Measurements from ENCODE around the gene TGFB2.

The TGFB2 gene

DNA sequence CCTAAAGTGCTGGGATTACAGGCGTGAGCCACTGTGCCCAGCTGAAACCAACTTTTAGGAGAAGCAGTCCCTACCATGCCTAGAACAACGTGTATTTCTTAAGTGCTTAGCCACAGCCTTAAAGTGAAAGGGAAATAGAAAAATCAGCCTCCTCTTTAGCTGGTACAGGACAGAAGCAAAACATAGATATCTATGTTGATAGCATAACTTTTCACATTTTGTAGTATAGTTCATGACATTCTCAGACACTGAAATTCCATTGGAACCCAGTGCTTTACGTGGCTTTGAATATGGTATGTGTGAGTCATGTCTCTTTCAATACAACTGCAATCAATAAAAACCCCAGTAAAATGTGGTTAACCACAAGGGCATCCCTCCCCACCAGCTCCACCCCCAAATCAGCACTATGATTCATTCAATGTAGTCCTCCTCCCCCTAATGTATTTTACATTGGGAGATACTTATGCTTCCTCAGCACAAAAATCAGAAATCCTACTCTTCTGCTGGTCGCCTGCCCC lies 32.1 kb downstream of the TGFB2 start:
- H3K4me3 ChIP-seq (ENCODE audit: low read depth, low read length): no peak overlapping the region; the same call in 1 of the 2 replicates
- CTCF ChIA-PET: interaction anchor here (0.8 to 1.6 kb wide), 5 partner anchors 11 to 169 kb away, joined by 3 to 4 read pairs (median 3); no protein-coding TSS in a partner anchor
- DNase-seq (ENCODE audit: low read depth, low spot score): peak; percentile 97
- POLR2A ChIA-PET: interaction anchor here (1.0 to 1.2 kb wide), 3 partner anchors 32 to 329 kb away, joined by 3 to 5 read pairs (median 3); partner anchors contain the start of gene TGFB2
- TF ChIP-seq, protein P1, sequence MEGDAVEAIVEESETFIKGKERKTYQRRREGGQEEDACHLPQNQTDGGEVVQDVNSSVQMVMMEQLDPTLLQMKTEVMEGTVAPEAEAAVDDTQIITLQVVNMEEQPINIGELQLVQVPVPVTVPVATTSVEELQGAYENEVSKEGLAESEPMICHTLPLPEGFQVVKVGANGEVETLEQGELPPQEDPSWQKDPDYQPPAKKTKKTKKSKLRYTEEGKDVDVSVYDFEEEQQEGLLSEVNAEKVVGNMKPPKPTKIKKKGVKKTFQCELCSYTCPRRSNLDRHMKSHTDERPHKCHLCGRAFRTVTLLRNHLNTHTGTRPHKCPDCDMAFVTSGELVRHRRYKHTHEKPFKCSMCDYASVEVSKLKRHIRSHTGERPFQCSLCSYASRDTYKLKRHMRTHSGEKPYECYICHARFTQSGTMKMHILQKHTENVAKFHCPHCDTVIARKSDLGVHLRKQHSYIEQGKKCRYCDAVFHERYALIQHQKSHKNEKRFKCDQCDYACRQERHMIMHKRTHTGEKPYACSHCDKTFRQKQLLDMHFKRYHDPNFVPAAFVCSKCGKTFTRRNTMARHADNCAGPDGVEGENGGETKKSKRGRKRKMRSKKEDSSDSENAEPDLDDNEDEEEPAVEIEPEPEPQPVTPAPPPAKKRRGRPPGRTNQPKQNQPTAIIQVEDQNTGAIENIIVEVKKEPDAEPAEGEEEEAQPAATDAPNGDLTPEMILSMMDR (IDR thresholded peaks at IDR 0.05; ENCODE audit: insufficient read depth, low read length, missing control alignments): no peak

DNA sequence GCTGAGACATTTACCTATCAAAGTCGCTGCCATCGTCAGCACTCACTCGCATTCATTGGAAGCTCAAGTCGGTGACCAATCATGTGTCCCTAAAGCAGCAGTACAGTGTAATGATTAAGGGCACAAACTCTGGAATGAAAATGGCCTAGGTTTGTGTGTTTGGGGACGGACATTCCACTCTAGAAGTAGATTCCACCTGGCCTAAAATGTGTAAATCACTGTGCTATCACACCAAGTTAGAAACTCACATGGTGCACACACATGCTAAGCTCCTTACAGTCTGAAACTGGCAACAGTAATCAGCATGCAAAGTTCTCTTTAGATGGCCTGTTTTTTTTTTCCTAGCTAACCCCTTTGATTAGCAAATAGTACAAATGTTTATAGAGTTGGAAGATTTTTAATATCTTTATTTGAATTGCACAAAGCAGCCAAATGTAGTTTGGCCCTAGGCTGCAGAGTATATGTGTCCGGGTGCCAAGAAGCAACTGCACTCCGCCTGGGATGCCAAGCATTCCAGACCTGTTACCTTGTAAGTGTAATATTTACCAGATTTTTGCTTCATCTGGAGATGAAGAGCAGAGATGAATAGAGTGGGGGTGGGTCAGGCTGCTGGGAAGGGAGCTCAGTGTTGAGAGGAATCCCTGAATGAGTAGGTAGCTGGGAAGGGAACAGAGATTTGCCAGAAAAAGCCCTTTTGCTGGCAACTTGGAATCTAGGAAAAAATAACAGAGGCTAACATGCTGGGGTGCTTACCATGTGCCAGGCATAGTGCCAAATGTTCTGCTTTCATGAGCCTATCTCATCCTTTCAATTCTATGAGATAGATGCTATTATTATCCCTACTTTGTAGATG lies 35.2 kb downstream of the TGFB2 start:
- TF ChIP-seq, protein P1 (IDR thresholded peaks at IDR 0.05; ENCODE audit: insufficient read depth, low read length, missing control alignments): no peak
- POLR2A ChIA-PET: interaction anchor here (1.1 to 1.3 kb wide), 3 partner anchors 34 to 150 kb away, joined by 3 to 5 read pairs (median 4); no protein-coding TSS in a partner anchor
- CTCF ChIA-PET: interaction anchor here (0.8 kb wide), 1 partner anchor 15 kb away, joined by 3 read pairs; no protein-coding TSS in a partner anchor
- DNase-seq (ENCODE audit: low read depth, low spot score): no peak
- H3K4me3 ChIP-seq (ENCODE audit: low read depth, low read length): no peak overlapping the region

DNA sequence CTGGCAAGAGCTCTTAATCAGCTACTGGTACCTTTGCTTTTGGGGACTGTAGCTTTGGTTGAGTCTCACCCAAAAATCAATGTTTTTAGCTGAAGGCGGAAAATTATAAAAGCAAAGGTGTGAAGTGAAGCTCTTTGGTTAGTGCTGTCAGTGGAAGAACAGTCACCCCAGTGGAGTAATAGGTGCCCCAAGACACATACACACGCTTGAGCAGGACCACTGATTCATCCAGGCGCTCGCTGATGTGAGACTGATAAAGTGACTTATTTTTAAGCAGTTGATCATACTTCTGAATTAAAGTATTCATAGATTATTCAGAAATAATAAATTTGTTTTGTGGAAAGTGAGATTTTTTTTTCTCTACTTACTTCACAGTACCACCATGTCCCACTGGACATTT lies 37.1 kb downstream of the TGFB2 start:
- no peak overlapping the region for H3K4me3 ChIP-seq (ENCODE audit: low read depth, low read length)
- CTCF ChIA-PET: interaction anchor here (1.0 kb wide), 1 partner anchor 18 kb away, joined by 3 read pairs; no protein-coding TSS in a partner anchor
- no peak for DNase-seq (ENCODE audit: low read depth, low spot score)
- TF ChIP-seq, protein P1 (IDR thresholded peaks at IDR 0.05; ENCODE audit: insufficient read depth, low read length, missing control alignments): no peak
- POLR2A ChIA-PET: no interaction called here

DNA sequence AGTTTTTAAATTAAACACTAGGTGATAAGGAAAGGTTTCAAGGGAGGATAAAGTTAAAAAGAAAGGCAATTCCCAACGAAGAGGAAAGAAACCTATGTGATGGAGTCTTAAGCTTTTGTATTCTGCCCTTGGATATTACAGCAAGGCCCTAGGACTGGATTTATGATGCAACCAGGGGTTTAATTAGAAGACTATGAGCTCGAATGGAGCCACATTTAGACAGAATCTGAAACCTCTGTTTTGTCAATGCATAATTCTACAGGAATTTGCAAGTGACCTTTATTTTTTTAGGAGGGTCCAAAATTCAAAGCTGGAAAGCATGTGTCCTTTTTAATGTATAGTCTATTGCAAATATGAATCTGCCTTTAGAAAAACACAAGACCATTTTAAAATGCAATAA lies 37.9 kb downstream of the TGFB2 start:
- POLR2A ChIA-PET: no interaction called here
- no peak for DNase-seq (ENCODE audit: low read depth, low spot score)
- TF ChIP-seq, protein P1 (IDR thresholded peaks at IDR 0.05; ENCODE audit: insufficient read depth, low read length, missing control alignments): no peak
- CTCF ChIA-PET: interaction anchor here (1.5 kb wide), 1 partner anchor 936 kb away, joined by 3 read pairs; no protein-coding TSS in a partner anchor
- no peak overlapping the region for H3K4me3 ChIP-seq (ENCODE audit: low read depth, low read length)

DNA sequence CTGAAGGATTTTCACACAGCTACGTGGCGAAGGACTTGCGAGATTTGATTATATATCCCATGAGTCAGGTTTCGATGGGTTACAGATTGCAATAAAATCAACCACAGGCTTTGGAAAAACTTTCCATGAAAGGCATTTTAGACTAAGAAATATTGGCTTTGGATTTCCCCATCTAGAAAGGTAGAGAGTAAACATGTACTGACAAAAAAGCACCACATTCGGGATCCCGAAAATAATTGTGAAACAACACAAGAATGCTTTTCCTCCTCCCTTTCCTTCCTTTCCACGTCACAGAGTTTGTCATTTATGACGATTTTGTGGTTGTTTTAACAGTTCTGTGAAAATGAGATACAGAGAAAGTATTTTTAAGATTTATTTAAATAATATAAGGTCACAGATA lies 38.5 kb downstream of the TGFB2 start:
- no peak for DNase-seq (ENCODE audit: low read depth, low spot score)
- H3K4me3 ChIP-seq (ENCODE audit: low read depth, low read length): no peak overlapping the region
- ChIA-PET CTCF (interaction anchor here (1.5 kb wide), 1 partner anchor 935 kb away, joined by 3 read pairs; no protein-coding TSS in a partner anchor), POLR2A (no interaction called here)
- TF ChIP-seq, protein P1 (IDR thresholded peaks at IDR 0.05; ENCODE audit: insufficient read depth, low read length, missing control alignments): no peak

DNA sequence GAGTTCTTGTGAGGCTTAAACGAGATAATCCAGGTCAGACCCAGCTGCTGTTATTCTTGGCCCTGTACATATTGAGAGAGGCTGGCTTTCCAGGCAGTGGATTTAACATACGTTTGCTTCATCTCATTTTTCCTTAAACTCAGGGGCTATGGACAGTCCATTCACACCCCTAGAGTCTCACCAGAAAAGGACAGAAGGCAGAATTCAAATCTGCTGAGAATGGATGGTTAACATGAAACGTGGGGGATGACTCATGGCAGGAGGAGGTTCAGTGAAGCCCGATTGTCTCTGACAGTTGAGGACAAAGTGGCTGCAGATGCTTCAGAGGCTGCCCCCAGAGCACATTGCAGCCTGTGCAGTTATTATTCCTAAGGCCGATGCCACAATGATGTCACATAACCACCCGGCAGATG lies 39.5 kb downstream of the TGFB2 start:
- H3K4me3 ChIP-seq (ENCODE audit: low read depth, low read length): no peak overlapping the region
- no peak for DNase-seq (ENCODE audit: low read depth, low spot score)
- TF ChIP-seq, protein P1 (IDR thresholded peaks at IDR 0.05; ENCODE audit: insufficient read depth, low read length, missing control alignments): no peak
- POLR2A ChIA-PET: no interaction called here
- CTCF ChIA-PET: interaction anchor here (0.7 kb wide), 1 partner anchor 168 kb away, joined by 3 read pairs; no protein-coding TSS in a partner anchor
